Transverse colon (tissue), 4 donors: ENCODE results near the gene CPSF6.

Experiments used
- CTCF ChIP-seq, 5 experiments: fragments of 200-600 bp in 3 of 5; fragments of 450-650 bp in 2 of 5; sonication (generic) in 3 of 5; IDR thresholded peaks; 1 replicate in 2 of 5; 2 replicates in 3 of 5; pipeline ENCODE4 v1.5.1; 2016 to 2017; ENCODE audit warnings: antibody characterized with exemption in 5 of 5, inconsistent platforms in 3 of 5, mild to moderate bottlenecking in 2 of 5, moderate library complexity in 1 of 5
- POLR2A ChIP-seq: fragments of 450-650 bp; IDR thresholded peaks from one replicate; pipeline ENCODE4 v1.6.1; 2016; ENCODE audit warnings: antibody characterized with exemption, mild to moderate bottlenecking, moderate library complexity
- POLR2AphosphoS5 ChIP-seq, 3 donors: sonication (generic); formaldehyde crosslinking; IDR thresholded peaks; one replicate each; pipeline ENCODE4 v1.6.1; 2016; ENCODE audit warnings: antibody characterized with exemption in 3 of 3

DNA sequence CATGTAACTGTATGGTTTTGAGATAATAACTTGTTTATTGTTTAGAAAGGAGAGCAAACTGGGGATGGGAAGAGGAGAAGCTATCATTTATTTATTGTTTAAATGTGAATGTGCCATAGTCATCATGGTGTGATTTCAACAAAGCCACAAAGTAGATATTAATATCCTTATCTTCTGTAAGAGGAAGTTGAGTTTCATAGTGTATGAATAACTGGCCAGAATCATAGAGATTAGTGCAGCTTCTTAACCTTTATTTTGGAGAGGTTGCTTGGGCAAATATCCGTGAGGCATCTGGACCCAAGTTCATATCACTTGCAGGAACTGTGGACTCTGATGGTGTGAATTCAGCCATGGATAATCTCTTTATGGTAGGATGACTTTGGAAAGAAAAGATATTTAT is 82.0 kb downstream of the CPSF6 start:
- no peak for TF ChIP-seq CTCF (IDR thresholded peaks at IDR 0.05)
- TF ChIP-seq POLR2A: no peak
- no peak for TF ChIP-seq POLR2AphosphoS5 (IDR thresholded peaks at IDR 0.05)
